ENCODE results near the gene EEPD1.

GRCh38 chr7:36147361-36147760 lies 5.7 kb upstream of the EEPD1 start:
- TF ChIP-seq, protein P1, sequence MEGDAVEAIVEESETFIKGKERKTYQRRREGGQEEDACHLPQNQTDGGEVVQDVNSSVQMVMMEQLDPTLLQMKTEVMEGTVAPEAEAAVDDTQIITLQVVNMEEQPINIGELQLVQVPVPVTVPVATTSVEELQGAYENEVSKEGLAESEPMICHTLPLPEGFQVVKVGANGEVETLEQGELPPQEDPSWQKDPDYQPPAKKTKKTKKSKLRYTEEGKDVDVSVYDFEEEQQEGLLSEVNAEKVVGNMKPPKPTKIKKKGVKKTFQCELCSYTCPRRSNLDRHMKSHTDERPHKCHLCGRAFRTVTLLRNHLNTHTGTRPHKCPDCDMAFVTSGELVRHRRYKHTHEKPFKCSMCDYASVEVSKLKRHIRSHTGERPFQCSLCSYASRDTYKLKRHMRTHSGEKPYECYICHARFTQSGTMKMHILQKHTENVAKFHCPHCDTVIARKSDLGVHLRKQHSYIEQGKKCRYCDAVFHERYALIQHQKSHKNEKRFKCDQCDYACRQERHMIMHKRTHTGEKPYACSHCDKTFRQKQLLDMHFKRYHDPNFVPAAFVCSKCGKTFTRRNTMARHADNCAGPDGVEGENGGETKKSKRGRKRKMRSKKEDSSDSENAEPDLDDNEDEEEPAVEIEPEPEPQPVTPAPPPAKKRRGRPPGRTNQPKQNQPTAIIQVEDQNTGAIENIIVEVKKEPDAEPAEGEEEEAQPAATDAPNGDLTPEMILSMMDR (IDR thresholded peaks at IDR 0.05), result no peak
- no peak for TF ChIP-seq POLR2A (IDR thresholded peaks at IDR 0.05)

All from uterus (tissue), 2 donors.